Right lobe of liver (tissue), 4 donors: ENCODE measurements around the gene MMS22L.

ENCODE experiments used
- CTCF ChIP-seq, 4 donors: fragments of 200-600 bp in 3 of 4; fragments of 450-650 bp in 1 of 4; IDR thresholded peaks; one replicate each; pipeline versions ENCODE4 v1.5.1 to v1.8.0; 2016 to 2022; ENCODE audit warnings: antibody characterized with exemption in 4 of 4, mild to moderate bottlenecking in 2 of 4
- POLR2A ChIP-seq: fragments of 450-650 bp; IDR thresholded peaks from one replicate; pipeline ENCODE4 v1.6.1; 2017; ENCODE audit warnings: antibody characterized with exemption, mild to moderate bottlenecking
- donor health status: DM: no; HTN: no; CAD: no.
- donor health status: DM: no; HTN: no; CAD: no.
- donor health status: DM: no; HTN: yes; CAD: no.

GRCh38 chr6:97151601-97152000 is 131.4 kb downstream of the MMS22L start:
- TF ChIP-seq CTCF (IDR thresholded peaks at IDR 0.05) (no peak), POLR2A (no peak)
